ENCODE results near the gene QRFPR. TPM values are rescaled to one million over a fixed set of nuclear protein-coding genes. Genes with fewer than 3 reads are reported as not detected.
"Not testable (repeated sequence)": the region's sequence is repeated elsewhere in the genome, so short reads cannot be mapped to it uniquely, and the experiment has no call there.

Gene QRFPR
- total and polyA plus RNA-seq, 3 donors from 2014 or later, result 0.54 to 2.4 (median 0.93) TPM

- intact Hi-C loops (cut with DNase I; ENCODE audit: low total_unique reads), result no loop called here
- DNase-seq, result no peak
- H3K4me3 ChIP-seq, result no peak overlapping the region
- no peaks in the 10 kb centered on the region for H3K36me3 ChIP-seq (ENCODE audit: low read depth, missing control alignments)
- H3K27me3 ChIP-seq, result no peaks in the 10 kb centered on the region
- 91 to 97% methylated on average over 2 of the region's 2 CpGs for WGBS, 2 donors
- H3K4me1 ChIP-seq, result no peaks in the 10 kb centered on the region
- H3K9me3 ChIP-seq, result no peaks in the 10 kb centered on the region
- TF ChIP-seq POLR2A (IDR thresholded peaks at IDR 0.05), result no peak
- TF ChIP-seq, protein P1, sequence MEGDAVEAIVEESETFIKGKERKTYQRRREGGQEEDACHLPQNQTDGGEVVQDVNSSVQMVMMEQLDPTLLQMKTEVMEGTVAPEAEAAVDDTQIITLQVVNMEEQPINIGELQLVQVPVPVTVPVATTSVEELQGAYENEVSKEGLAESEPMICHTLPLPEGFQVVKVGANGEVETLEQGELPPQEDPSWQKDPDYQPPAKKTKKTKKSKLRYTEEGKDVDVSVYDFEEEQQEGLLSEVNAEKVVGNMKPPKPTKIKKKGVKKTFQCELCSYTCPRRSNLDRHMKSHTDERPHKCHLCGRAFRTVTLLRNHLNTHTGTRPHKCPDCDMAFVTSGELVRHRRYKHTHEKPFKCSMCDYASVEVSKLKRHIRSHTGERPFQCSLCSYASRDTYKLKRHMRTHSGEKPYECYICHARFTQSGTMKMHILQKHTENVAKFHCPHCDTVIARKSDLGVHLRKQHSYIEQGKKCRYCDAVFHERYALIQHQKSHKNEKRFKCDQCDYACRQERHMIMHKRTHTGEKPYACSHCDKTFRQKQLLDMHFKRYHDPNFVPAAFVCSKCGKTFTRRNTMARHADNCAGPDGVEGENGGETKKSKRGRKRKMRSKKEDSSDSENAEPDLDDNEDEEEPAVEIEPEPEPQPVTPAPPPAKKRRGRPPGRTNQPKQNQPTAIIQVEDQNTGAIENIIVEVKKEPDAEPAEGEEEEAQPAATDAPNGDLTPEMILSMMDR (IDR thresholded peaks at IDR 0.05), result no peak
- H3K27ac ChIP-seq, result no peak overlapping the region
These were observed 64.7 kb downstream of the QRFPR start for GRCh38 chr4:121316091-121316490.

GRCh38 chr4:121313430-121313829, 67.4 kb downstream of the QRFPR start:
- H3K4me1 ChIP-seq; DNase-seq; H3K4me3 ChIP-seq; H3K36me3 ChIP-seq (ENCODE audit: low read depth, missing control alignments); H3K9me3 ChIP-seq; intact Hi-C loops (cut with DNase I; ENCODE audit: low total_unique reads); H3K27ac ChIP-seq; H3K27me3 ChIP-seq: not testable (repeated sequence)
- WGBS, 2 donors, result 80 to 94% methylated on average over 2 of the region's 2 CpGs

DNA sequence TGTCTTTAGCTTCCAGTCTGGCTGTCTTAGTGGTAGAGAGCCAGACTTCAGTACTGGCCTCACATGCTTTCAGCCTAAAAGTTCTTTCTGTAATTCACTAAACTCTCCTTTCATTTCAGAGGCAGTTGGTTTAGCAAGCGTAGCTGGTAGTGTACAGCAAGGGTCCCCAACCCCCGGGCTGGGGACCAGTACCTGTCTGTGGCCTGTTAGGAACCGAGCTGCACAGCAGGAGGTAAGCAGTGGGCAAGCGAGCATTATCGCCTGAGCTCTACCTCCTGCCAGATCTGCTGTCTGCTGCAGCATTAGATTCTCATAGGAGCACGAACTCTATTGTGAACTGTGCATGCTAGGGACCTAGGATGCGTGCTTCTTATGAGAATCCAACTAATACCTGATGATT, 72.0 kb downstream of the QRFPR start:
- Histone ChIP-seq H3K9me3 (no peaks in the 10 kb centered on the region), H3K27me3 (no peaks in the 10 kb centered on the region), H3K27ac (no peak overlapping the region), H3K36me3 (ENCODE audit: low read depth, missing control alignments) (no peaks in the 10 kb centered on the region), H3K4me1 (no peaks in the 10 kb centered on the region), H3K4me3 (no peak overlapping the region)
- TF ChIP-seq, protein P1 (IDR thresholded peaks at IDR 0.05), result no peak
- no peak for TF ChIP-seq POLR2A (IDR thresholded peaks at IDR 0.05)
- intact Hi-C loops (cut with DNase I; ENCODE audit: low total_unique reads), result no loop called here
- no peak for DNase-seq
- 83 to 90% methylated on average over 2 to 7 of the region's 7 CpGs for WGBS, 2 donors

GRCh38 chr4:121308328-121308663, 72.5 kb downstream of the QRFPR start:
- 47 to 56% methylated on average over 1 of the region's 1 CpG for WGBS, 2 donors
- Histone ChIP-seq H3K27ac (no peak overlapping the region), H3K4me1 (no peaks in the 10 kb centered on the region), H3K9me3 (no peaks in the 10 kb centered on the region), H3K36me3 (ENCODE audit: low read depth, missing control alignments) (no peaks in the 10 kb centered on the region), H3K4me3 (no peak overlapping the region), H3K27me3 (no peaks in the 10 kb centered on the region)
- DNase-seq, result no peak
- TF ChIP-seq POLR2A (IDR thresholded peaks at IDR 0.05), result no peak
- intact Hi-C loops (cut with DNase I; ENCODE audit: low total_unique reads), result no loop called here

GRCh38 chr4:121307445-121308327, 73.1 kb downstream of the QRFPR start:
- DNase-seq, result peak; percentile 51
- Histone ChIP-seq H3K4me3 (no peak overlapping the region), H3K36me3 (ENCODE audit: low read depth, missing control alignments) (no peaks in the 10 kb centered on the region), H3K9me3 (no peaks in the 10 kb centered on the region), H3K27me3 (no peaks in the 10 kb centered on the region), H3K4me1 (no peaks in the 10 kb centered on the region), H3K27ac (no peak overlapping the region)
- TF ChIP-seq POLR2A (IDR thresholded peaks at IDR 0.05), result no peak
- TF ChIP-seq, protein P1 (IDR thresholded peaks at IDR 0.05), result peak in 2 of 3 experiments; percentile 46 to 51
- 29% methylated on average over 5 of the region's 5 CpGs for WGBS, 2 donors
- intact Hi-C loops (cut with DNase I; ENCODE audit: low total_unique reads), result no loop called here

DNA sequence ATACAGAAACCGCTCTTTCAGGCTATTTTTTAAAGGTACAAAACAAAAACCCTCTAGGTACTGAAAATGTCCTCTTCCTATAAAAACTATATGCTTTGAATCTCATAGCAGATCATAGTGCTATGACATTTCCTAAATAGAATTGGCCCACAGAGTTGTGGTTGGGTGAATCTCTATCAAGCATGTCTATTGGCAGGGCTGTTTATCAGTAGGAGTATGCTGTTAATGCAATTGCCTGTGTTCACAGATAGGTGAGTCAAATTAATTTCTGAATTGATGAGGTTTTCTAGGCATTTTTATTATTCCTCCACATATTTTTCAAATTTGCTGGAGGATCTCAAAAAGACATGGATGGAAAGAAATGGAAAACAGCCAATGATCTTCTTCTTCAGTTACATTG, 73.9 kb downstream of the QRFPR start:
- intact Hi-C loops (cut with DNase I; ENCODE audit: low total_unique reads), result no loop called here
- no peak overlapping the region for H3K27ac ChIP-seq
- H3K4me3 ChIP-seq, result no peak overlapping the region
- no peaks in the 10 kb centered on the region for H3K27me3 ChIP-seq
- TF ChIP-seq, protein P1 (IDR thresholded peaks at IDR 0.05), result no peak
- no peak for TF ChIP-seq POLR2A (IDR thresholded peaks at IDR 0.05)
- no peaks in the 10 kb centered on the region for H3K36me3 ChIP-seq (ENCODE audit: low read depth, missing control alignments)
- no peaks in the 10 kb centered on the region for H3K9me3 ChIP-seq
- no peak for DNase-seq
- no peaks in the 10 kb centered on the region for H3K4me1 ChIP-seq
- WGBS, 2 donors, result 96 to 100% methylated on average over 1 of the region's 1 CpG

All from testis (tissue), 3 donors.